Keratinocyte (primary cell): ENCODE measurements around the gene TMEM33. TPM values are rescaled to one million over a fixed set of nuclear protein-coding genes. Genes with fewer than 3 reads are reported as not detected.

Experiments used
- DNase-seq: peaks from one replicate; pipeline ENCODE4 v3.0.0-alpha.2; 2011; ENCODE audit warnings: low read depth, missing footprints, low spot score
- FAIRE-seq: peaks from 2 replicates; lab custom pipeline; 2011; peaks lifted over from hg19 to GRCh38; lab: Jason Lieb, UNC
- H2AFZ ChIP-seq: 2 replicates; pipeline ENCODE4 v1.6.0; 2012; ENCODE audit warnings: low read length, control low read depth, inconsistent platforms; ENCODE audit not compliant: control insufficient read depth
- H3K27ac ChIP-seq: 2 replicates; pipeline ENCODE4 v1.5.1; 2011; ENCODE audit warnings: low read length; ENCODE audit not compliant: control insufficient read depth, insufficient read depth
- H3K27me3 ChIP-seq: 3 replicates; pipeline ENCODE4 v1.6.0; 2011; ENCODE audit warnings: low read length; ENCODE audit not compliant: control insufficient read depth, insufficient read depth; ENCODE audit errors: extremely low read depth
- H3K36me3 ChIP-seq, 2 experiments: 2 replicates in 1 of 2; 3 replicates in 1 of 2; pipeline ENCODE4 v1.5.1; 2011; ENCODE audit warnings: low read length in 2 of 2, mild to moderate bottlenecking in 1 of 2; ENCODE audit not compliant: control insufficient read depth in 2 of 2, insufficient read depth in 2 of 2; ENCODE audit errors: extremely low read depth in 1 of 2
- H3K4me1 ChIP-seq: 3 replicates; pipeline ENCODE4 v1.5.1; 2011; ENCODE audit warnings: low read length; ENCODE audit not compliant: control insufficient read depth, insufficient read depth; ENCODE audit errors: extremely low read depth
- H3K4me2 ChIP-seq: 3 replicates; pipeline ENCODE4 v1.6.0; 2011; ENCODE audit warnings: low read depth, low read length; ENCODE audit not compliant: control insufficient read depth, insufficient read depth; ENCODE audit errors: extremely low read depth
- H3K4me3 ChIP-seq, 3 experiments: fragments of 200-600 bp in 1 of 3; sonication (generic) in 1 of 3; 2 replicates in 2 of 3; 3 replicates in 1 of 3; pipeline ENCODE4 v1.5.1; 2011 to 2016; ENCODE audit warnings: low read length in 3 of 3, mild to moderate bottlenecking in 3 of 3, control low read depth in 2 of 3, inconsistent platforms in 1 of 3, low read depth in 1 of 3, mixed read lengths in 1 of 3, mixed run types in 1 of 3, moderate library complexity in 1 of 3; ENCODE audit not compliant: control insufficient read depth in 2 of 3, insufficient read depth in 2 of 3; ENCODE audit errors: extremely low read depth in 1 of 3
- H3K79me2 ChIP-seq: 2 replicates; pipeline ENCODE4 v1.6.0; 2012; ENCODE audit warnings: low read length; ENCODE audit not compliant: control insufficient read depth, insufficient read depth
- H3K9ac ChIP-seq: 3 replicates; pipeline ENCODE4 v1.6.0; 2011; ENCODE audit warnings: low read length; ENCODE audit not compliant: control insufficient read depth, insufficient read depth; ENCODE audit errors: extremely low read depth
- H3K9me1 ChIP-seq: 3 replicates; pipeline ENCODE4 v1.6.0; 2011; ENCODE audit warnings: low read length; ENCODE audit not compliant: control insufficient read depth, insufficient read depth; ENCODE audit errors: extremely low read depth
- H3K9me3 ChIP-seq: 2 replicates; pipeline ENCODE4 v1.5.1; 2012; ENCODE audit warnings: low read depth, low read length; ENCODE audit not compliant: control insufficient read depth
- H4K20me1 ChIP-seq: 3 replicates; pipeline ENCODE4 v1.6.0; 2011; ENCODE audit warnings: low read length; ENCODE audit not compliant: control insufficient read depth, insufficient read depth; ENCODE audit errors: extremely low read depth
- CTCF ChIP-seq, 3 experiments: IDR thresholded peaks in 1 of 3; conservative IDR thresholded peaks in 1 of 3; optimal IDR thresholded peaks in 1 of 3; 2 replicates in 2 of 3; 3 replicates in 1 of 3; pipeline versions ENCODE3 to v1.5.1; 2011; ENCODE audit warnings: low read length in 3 of 3, mild to moderate bottlenecking in 3 of 3, moderate library complexity in 2 of 3, control low read depth in 1 of 3, inconsistent platforms in 1 of 3; ENCODE audit not compliant: insufficient read depth in 2 of 3; ENCODE audit errors: extremely low read depth in 1 of 3
- EZH2 ChIP-seq: IDR thresholded peaks from one replicate; pipeline ENCODE4 v1.6.1; 2012; ENCODE audit warnings: inconsistent platforms, mild to moderate bottlenecking, low read length, moderate library complexity
- dilution Hi-C: fragments of 300-500 bp; cut with MboI; formaldehyde crosslinking; loops from one replicate; pipeline ENCODE4 v1.7.0; 2020; ENCODE audit warnings: low sequenced_read_pairs; ENCODE audit not compliant: extremely low pct_ligation_motif_present
- polyA plus RNA-seq, 5 experiments: library from polyadenylated mRNA; depleted of rRNA in 3 of 5; stranded (reverse) in 3 of 5; stranded (forward) in 1 of 5; unstranded in 1 of 5; fragments of >200 nt; gene quantifications; 1 replicate in 1 of 5; 2 replicates in 3 of 5; 3 replicates in 1 of 5; pipeline versions ENCODE4 v1.2.1 to v1.2.3, GENCODE V29; 2011 to 2012; ENCODE audit warnings: missing spikeins in 2 of 5, low read depth in 1 of 5, low replicate concordance in 1 of 5
- small RNA-seq, 3 experiments: library from RNA; depleted of rRNA; stranded (forward); fragments of <200 nt; gene quantifications; one replicate each; pipeline ENCODE3, GENCODE V24; 2012; ENCODE audit warnings: low read depth in 3 of 3, low replicate concordance in 1 of 3; ENCODE audit not compliant: insufficient read length in 3 of 3

TMEM33 gene
- polyA plus RNA-seq, 1 donor (not counting 4 experiments of a cell fraction or from before 2014, with no cell fraction given) = 133 TPM

GRCh38 chr4:41999321-41999720 is 64.1 kb downstream of the TMEM33 start:
- no peak overlapping the region for H3K9ac ChIP-seq
- no peaks in the 10 kb centered on the region for H4K20me1 ChIP-seq
- no peak for FAIRE-seq
- no peaks in the 10 kb centered on the region for H3K9me3 ChIP-seq
- dilution Hi-C loops = no loop called here
- no peak overlapping the region for H3K4me3 ChIP-seq
- no peaks in the 10 kb centered on the region for H3K4me1 ChIP-seq
- H3K4me2 ChIP-seq = no peak overlapping the region
- DNase-seq = no peak
- H3K36me3 ChIP-seq = no peaks in the 10 kb centered on the region
- no peak overlapping the region for H2AFZ ChIP-seq
- no peak overlapping the region for H3K27ac ChIP-seq
- H3K27me3 ChIP-seq = no peaks in the 10 kb centered on the region
- peaks cover 61% of the 10 kb centered on the region for H3K79me2 ChIP-seq
- H3K9me1 ChIP-seq = no peaks in the 10 kb centered on the region
- no peak for TF ChIP-seq CTCF (optimal IDR thresholded peaks at IDR 0.05 in 1 of 3, IDR thresholded peaks at IDR 0.05 in 1 of 3, conservative IDR thresholded peaks at IDR 0.05 in 1 of 3; ENCODE audit: extremely low read depth in 1 of 3, insufficient read depth in 2 of 3, low read length in 3 of 3)
- TF ChIP-seq EZH2 = no peak

GRCh38 chr4:42008011-42008786 is 73.0 kb downstream of the TMEM33 start:
- H3K4me3 ChIP-seq = no peak overlapping the region
- H3K27ac ChIP-seq = no peak overlapping the region
- H3K9me1 ChIP-seq = no peaks in the 10 kb centered on the region
- H3K79me2 ChIP-seq = peaks cover 70% of the 10 kb centered on the region
- DNase-seq = no peak
- no peaks in the 10 kb centered on the region for H4K20me1 ChIP-seq
- no peak overlapping the region for H3K4me2 ChIP-seq
- FAIRE-seq = no peak
- H3K4me1 ChIP-seq = no peaks in the 10 kb centered on the region
- H2AFZ ChIP-seq = no peak overlapping the region
- dilution Hi-C loops = no loop called here
- H3K36me3 ChIP-seq = peaks cover 1 to 7% of the 10 kb centered on the region in 2 experiments
- H3K9ac ChIP-seq = no peak overlapping the region
- TF ChIP-seq CTCF (optimal IDR thresholded peaks at IDR 0.05 in 1 of 3, IDR thresholded peaks at IDR 0.05 in 1 of 3, conservative IDR thresholded peaks at IDR 0.05 in 1 of 3; ENCODE audit: extremely low read depth in 1 of 3, insufficient read depth in 2 of 3, low read length in 3 of 3) (no peak), EZH2 (no peak)
- H3K9me3 ChIP-seq = no peaks in the 10 kb centered on the region
- no peaks in the 10 kb centered on the region for H3K27me3 ChIP-seq

Small RNA genes lying within 50 kb of the gene (small RNA-seq; reads per million reads assigned to genes)
- 0 reads per million in 3 experiments for gene AC108210.2

Other genes starting within 250 kb of the TMEM33 start
- not detected in 3 replicates for gene PHOX2B, start 186.7 kb upstream of the TMEM33 start, polyA plus RNA-seq
- gene DCAF4L1, start 46.3 kb downstream of the TMEM33 start, polyA plus RNA-seq = 0.16 to 0.75 TPM (median 0.46 TPM) in 3 replicates
- gene SLC30A9, start 55.1 kb downstream of the TMEM33 start, polyA plus RNA-seq = 29.3 to 53.0 TPM (median 41.4 TPM) in 3 replicates
- not detected in 3 replicates for gene BEND4, start 217.2 kb downstream of the TMEM33 start, polyA plus RNA-seq